AG08395 (cell line): ENCODE results near the gene S100A10.

Experiments
- DNase-seq: peaks from one replicate; pipeline ENCODE4 v3.0.0; 2012; ENCODE audit warnings: mixed read lengths, low spot score

The S100A10 gene

GRCh38 chr1:151986501-151987190 is 7.0 kb downstream of the S100A10 start:
- DNase-seq, result no peak

GRCh38 chr1:151985768-151986167 is 7.9 kb downstream of the S100A10 start:
- DNase-seq, result no peak

GRCh38 chr1:151985270-151985669 is 8.4 kb downstream of the S100A10 start:
- no peak for DNase-seq

- DNase-seq, result no peak
Observed at GRCh38 chr1:151984313-151984956, 9.2 kb downstream of the S100A10 start.

GRCh38 chr1:151982300-151983005 is 11.2 kb downstream of the S100A10 start:
- no peak for DNase-seq

- no peak for DNase-seq
Observed at GRCh38 chr1:151981178-151981525, 12.5 kb downstream of the S100A10 start.

GRCh38 chr1:151980287-151981177 is 13.1 kb downstream of the S100A10 start:
- DNase-seq, result peak; percentile 77

- DNase-seq, result no peak
Observed at GRCh38 chr1:151978922-151979321, 14.7 kb downstream of the S100A10 start.

- no peak for DNase-seq
Observed at GRCh38 chr1:151977662-151978230, 15.9 kb downstream of the S100A10 start.

- no peak for DNase-seq
Observed at GRCh38 chr1:151976858-151977257, 16.8 kb downstream of the S100A10 start.

GRCh38 chr1:151976015-151976343 is 17.7 kb downstream of the S100A10 start:
- DNase-seq, result no peak

GRCh38 chr1:151975311-151976014 is 18.2 kb downstream of the S100A10 start:
- no peak for DNase-seq

GRCh38 chr1:151972542-151973248 is 21.0 kb downstream of the S100A10 start:
- peak; percentile 86 for DNase-seq

GRCh38 chr1:151970626-151971025 is 23.0 kb downstream of the S100A10 start:
- DNase-seq, result no peak

GRCh38 chr1:151970128-151970527 is 23.5 kb downstream of the S100A10 start:
- DNase-seq, result no peak

- DNase-seq, result no peak
Observed at GRCh38 chr1:151968791-151969399, 24.8 kb downstream of the S100A10 start.

- DNase-seq, result peak; percentile 44
Observed at GRCh38 chr1:151968058-151968457, 25.6 kb downstream of the S100A10 start.

- DNase-seq, result no peak
Observed at GRCh38 chr1:151967091-151967490, 26.6 kb downstream of the S100A10 start.

GRCh38 chr1:151966061-151966460 is 27.6 kb downstream of the S100A10 start:
- DNase-seq, result no peak

GRCh38 chr1:151964510-151964909 is 29.1 kb downstream of the S100A10 start:
- no peak for DNase-seq
